Adrenal gland (tissue), 5 donors: ENCODE results near the gene ABCA1.

Experiments used
- POLR2A ChIP-seq, 2 donors: fragments of 450-650 bp; IDR thresholded peaks; one replicate each; pipeline ENCODE4 v1.6.1; 2017; ENCODE audit warnings: antibody characterized with exemption in 2 of 2, mild to moderate bottlenecking in 2 of 2, moderate library complexity in 1 of 2
- TF ChIP-seq, protein P1 (sequence below), 6 experiments: fragments of 450-650 bp in 4 of 6; fragments of 200-600 bp in 2 of 6; sonication (generic) in 1 of 6; IDR thresholded peaks; 1 replicate in 5 of 6; 2 replicates in 1 of 6; pipeline versions ENCODE4 v1.5.1 to v1.8.0; 2016 to 2021; ENCODE audit warnings: antibody characterized with exemption in 6 of 6, mild to moderate bottlenecking in 2 of 6, moderate library complexity in 1 of 6
- donor health status: DM: no; HTN: no; CAD: no.

- TF ChIP-seq, protein P1, sequence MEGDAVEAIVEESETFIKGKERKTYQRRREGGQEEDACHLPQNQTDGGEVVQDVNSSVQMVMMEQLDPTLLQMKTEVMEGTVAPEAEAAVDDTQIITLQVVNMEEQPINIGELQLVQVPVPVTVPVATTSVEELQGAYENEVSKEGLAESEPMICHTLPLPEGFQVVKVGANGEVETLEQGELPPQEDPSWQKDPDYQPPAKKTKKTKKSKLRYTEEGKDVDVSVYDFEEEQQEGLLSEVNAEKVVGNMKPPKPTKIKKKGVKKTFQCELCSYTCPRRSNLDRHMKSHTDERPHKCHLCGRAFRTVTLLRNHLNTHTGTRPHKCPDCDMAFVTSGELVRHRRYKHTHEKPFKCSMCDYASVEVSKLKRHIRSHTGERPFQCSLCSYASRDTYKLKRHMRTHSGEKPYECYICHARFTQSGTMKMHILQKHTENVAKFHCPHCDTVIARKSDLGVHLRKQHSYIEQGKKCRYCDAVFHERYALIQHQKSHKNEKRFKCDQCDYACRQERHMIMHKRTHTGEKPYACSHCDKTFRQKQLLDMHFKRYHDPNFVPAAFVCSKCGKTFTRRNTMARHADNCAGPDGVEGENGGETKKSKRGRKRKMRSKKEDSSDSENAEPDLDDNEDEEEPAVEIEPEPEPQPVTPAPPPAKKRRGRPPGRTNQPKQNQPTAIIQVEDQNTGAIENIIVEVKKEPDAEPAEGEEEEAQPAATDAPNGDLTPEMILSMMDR (IDR thresholded peaks at IDR 0.05), result no peak
- no peak for TF ChIP-seq POLR2A (IDR thresholded peaks at IDR 0.05)
Observed at GRCh38 chr9:104833696-104834095, 94.3 kb downstream of the ABCA1 start.
